Keratinocyte (primary cell): Measurements from ENCODE around the gene PTPN18.

ENCODE experiments used
- EZH2 ChIP-seq: IDR thresholded peaks from one replicate; pipeline ENCODE4 v1.6.1; 2012; ENCODE audit warnings: inconsistent platforms, mild to moderate bottlenecking, low read length, moderate library complexity
- TF ChIP-seq, protein P1 (sequence below), 3 experiments: IDR thresholded peaks in 1 of 3; conservative IDR thresholded peaks in 1 of 3; optimal IDR thresholded peaks in 1 of 3; 2 replicates in 2 of 3; 3 replicates in 1 of 3; pipeline versions ENCODE3 to v1.5.1; 2011; ENCODE audit warnings: low read length in 3 of 3, mild to moderate bottlenecking in 3 of 3, moderate library complexity in 2 of 3, control low read depth in 1 of 3, inconsistent platforms in 1 of 3; ENCODE audit not compliant: insufficient read depth in 2 of 3; ENCODE audit errors: extremely low read depth in 1 of 3

DNA sequence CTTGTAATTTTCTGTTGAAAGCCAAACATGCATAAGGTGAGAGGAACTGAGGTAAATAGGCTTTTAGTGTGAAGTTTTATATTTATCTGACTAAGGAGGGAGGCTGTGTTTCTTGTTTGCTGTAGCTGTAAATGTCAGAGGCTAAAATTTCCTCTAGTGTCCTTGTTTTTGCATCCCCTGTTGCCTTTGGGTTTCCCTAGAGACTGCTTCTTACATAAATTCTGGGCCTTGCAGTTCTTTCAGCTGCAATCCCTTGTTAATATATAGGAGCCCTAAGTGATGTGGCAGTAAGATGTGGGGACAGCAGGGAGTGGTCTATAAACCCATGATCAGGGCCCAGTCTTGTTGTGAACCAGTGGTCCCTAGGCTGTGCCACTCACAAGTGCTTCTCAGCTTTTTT lies 20.6 kb upstream of the PTPN18 start:
- TF ChIP-seq, protein P1, sequence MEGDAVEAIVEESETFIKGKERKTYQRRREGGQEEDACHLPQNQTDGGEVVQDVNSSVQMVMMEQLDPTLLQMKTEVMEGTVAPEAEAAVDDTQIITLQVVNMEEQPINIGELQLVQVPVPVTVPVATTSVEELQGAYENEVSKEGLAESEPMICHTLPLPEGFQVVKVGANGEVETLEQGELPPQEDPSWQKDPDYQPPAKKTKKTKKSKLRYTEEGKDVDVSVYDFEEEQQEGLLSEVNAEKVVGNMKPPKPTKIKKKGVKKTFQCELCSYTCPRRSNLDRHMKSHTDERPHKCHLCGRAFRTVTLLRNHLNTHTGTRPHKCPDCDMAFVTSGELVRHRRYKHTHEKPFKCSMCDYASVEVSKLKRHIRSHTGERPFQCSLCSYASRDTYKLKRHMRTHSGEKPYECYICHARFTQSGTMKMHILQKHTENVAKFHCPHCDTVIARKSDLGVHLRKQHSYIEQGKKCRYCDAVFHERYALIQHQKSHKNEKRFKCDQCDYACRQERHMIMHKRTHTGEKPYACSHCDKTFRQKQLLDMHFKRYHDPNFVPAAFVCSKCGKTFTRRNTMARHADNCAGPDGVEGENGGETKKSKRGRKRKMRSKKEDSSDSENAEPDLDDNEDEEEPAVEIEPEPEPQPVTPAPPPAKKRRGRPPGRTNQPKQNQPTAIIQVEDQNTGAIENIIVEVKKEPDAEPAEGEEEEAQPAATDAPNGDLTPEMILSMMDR (optimal IDR thresholded peaks at IDR 0.05 in 1 of 3, IDR thresholded peaks at IDR 0.05 in 1 of 3, conservative IDR thresholded peaks at IDR 0.05 in 1 of 3; ENCODE audit: extremely low read depth in 1 of 3, insufficient read depth in 2 of 3, low read length in 3 of 3) = no peak
- no peak for TF ChIP-seq EZH2
